ENCODE data around the gene MESP2.

Gene MESP2

GRCh38 chr15:89795996-89796395 is 19.9 kb downstream of the MESP2 start:
- TF ChIP-seq ZNF274 (IDR thresholded peaks at IDR 0.05; ENCODE audit: low read depth, low read length), result no peak
- H3K4me3 ChIP-seq (ENCODE audit: low read length), result no peak overlapping the region

GRCh38 chr15:89797678-89798201 is 21.6 kb downstream of the MESP2 start:
- TF ChIP-seq ZNF274 (IDR thresholded peaks at IDR 0.05; ENCODE audit: low read depth, low read length), result no peak
- H3K4me3 ChIP-seq (ENCODE audit: low read length), result no peak overlapping the region

- no peak for TF ChIP-seq ZNF274 (IDR thresholded peaks at IDR 0.05; ENCODE audit: low read depth, low read length)
- no peak overlapping the region for H3K4me3 ChIP-seq (ENCODE audit: low read length)
These were observed 23.1 kb downstream of the MESP2 start for GRCh38 chr15:89799011-89799911.

- no peak for TF ChIP-seq ZNF274 (IDR thresholded peaks at IDR 0.05; ENCODE audit: low read depth, low read length)
- no peak overlapping the region for H3K4me3 ChIP-seq (ENCODE audit: low read length)
These were observed 23.9 kb downstream of the MESP2 start for GRCh38 chr15:89799918-89800498.

- H3K4me3 ChIP-seq (ENCODE audit: low read length), result no peak overlapping the region
- TF ChIP-seq ZNF274 (IDR thresholded peaks at IDR 0.05; ENCODE audit: low read depth, low read length), result no peak
These were observed 25.5 kb downstream of the MESP2 start for GRCh38 chr15:89801471-89802195.

- no peak for TF ChIP-seq ZNF274 (IDR thresholded peaks at IDR 0.05; ENCODE audit: low read depth, low read length)
- H3K4me3 ChIP-seq (ENCODE audit: low read length), result no peak overlapping the region
These were observed 26.2 kb downstream of the MESP2 start for GRCh38 chr15:89802231-89802928.

GRCh38 chr15:89802986-89803824 is 27.1 kb downstream of the MESP2 start:
- no peak overlapping the region for H3K4me3 ChIP-seq (ENCODE audit: low read length)
- TF ChIP-seq ZNF274 (IDR thresholded peaks at IDR 0.05; ENCODE audit: low read depth, low read length), result no peak

- no peak for TF ChIP-seq ZNF274 (IDR thresholded peaks at IDR 0.05; ENCODE audit: low read depth, low read length)
- no peak overlapping the region for H3K4me3 ChIP-seq (ENCODE audit: low read length)
These were observed 28.0 kb downstream of the MESP2 start for GRCh38 chr15:89803941-89804800.

GRCh38 chr15:89805241-89806209 is 29.4 kb downstream of the MESP2 start:
- TF ChIP-seq ZNF274 (IDR thresholded peaks at IDR 0.05; ENCODE audit: low read depth, low read length), result no peak
- no peak overlapping the region for H3K4me3 ChIP-seq (ENCODE audit: low read length)

- no peak overlapping the region for H3K4me3 ChIP-seq (ENCODE audit: low read length)
- no peak for TF ChIP-seq ZNF274 (IDR thresholded peaks at IDR 0.05; ENCODE audit: low read depth, low read length)
These were observed 30.1 kb downstream of the MESP2 start for GRCh38 chr15:89806210-89806558.

All from GM08714 (cell line).